Psoas muscle (tissue), 8 donors: ENCODE measurements around the gene OR9K2. TPM values are rescaled to one million over a fixed set of nuclear protein-coding genes. Genes with fewer than 3 reads are reported as not detected.

Experiments used
- ATAC-seq, 4 donors: fragments of 200-7000 bp; cut with Tn5 transposase; one replicate each; pipeline ENCODE4 v1.9.1; 2020; ENCODE audit warnings: moderate library complexity in 3 of 4, mild to moderate bottlenecking in 2 of 4
- DNase-seq, 2 donors: peaks; one replicate each; pipeline ENCODE4 v3.0.0-alpha.2; 2020
- H3K27ac ChIP-seq: fragments of 200-600 bp; one replicate; pipeline ENCODE4 v1.8.0; 2022
- H3K27me3 ChIP-seq, 3 donors: fragments of 200-600 bp in 1 of 3; one replicate each; pipeline versions ENCODE4 v1.6.1 to v1.8.0; 2013 to 2022; ENCODE audit warnings: low read length in 2 of 3, mild to moderate bottlenecking in 2 of 3, moderate library complexity in 1 of 3; ENCODE audit not compliant: insufficient read depth in 3 of 3
- H3K36me3 ChIP-seq, 2 donors: fragments of 200-600 bp in 1 of 2; one replicate each; pipeline versions ENCODE4 v1.6.1 to v1.8.0; 2013 to 2022; ENCODE audit warnings: low read depth in 1 of 2, mild to moderate bottlenecking in 1 of 2, moderate library complexity in 1 of 2; ENCODE audit not compliant: insufficient read depth in 1 of 2
- H3K4me1 ChIP-seq: fragments of 200-600 bp; one replicate; pipeline ENCODE4 v1.8.0; 2022
- H3K4me3 ChIP-seq: fragments of 200-600 bp; one replicate; pipeline ENCODE4 v1.8.0; 2022; ENCODE audit warnings: mild to moderate bottlenecking
- H3K9me3 ChIP-seq: fragments of 200-600 bp; one replicate; pipeline ENCODE4 v1.8.0; 2022
- CTCF ChIP-seq: fragments of 200-600 bp; IDR thresholded peaks from one replicate; pipeline ENCODE4 v1.8.0; 2022; ENCODE audit warnings: antibody characterized with exemption
- WGBS, 3 donors: extraction: QIAGEN DNeasy Blood & Tissue Kit; methylation state at CpG; one replicate each; pipeline versions ENCODE4 v1.1.6 to v1.1.7; 2013; 5-methylcytosine and 5-hydroxymethylcytosine counted together
- intact Hi-C, 2 donors: fragments of 100-400 bp; cut with DNase I; formaldehyde crosslinking; loops; one replicate each; pipeline versions ENCODE4 v1.11.0 to v1.14.2; 2022
- polyA plus RNA-seq, 3 donors: library from polyadenylated mRNA; stranded (reverse); fragments of 200-250 nt; gene quantifications; one replicate each; pipeline ENCODE4 v1.2.3, GENCODE V29; 2013
- total RNA-seq, 4 donors: library from RNA; stranded (reverse); fragmentation: NEBNext Ultra II Directional in 2 of 4; extraction: Animal tissue kit (Norgen Biotek cat#: 25700) in 2 of 4; gene quantifications; one replicate each; pipeline versions ENCODE4 v1.2.1 to v1.2.4, GENCODE V29; 2021 to 2023
- donor health status: healthy with polysubstance abuse.
- donor health status: DM: no; HTN: no; CAD: no; lungs with moderate emphysema.
- donor health status: Bipolar disorder and iron deficiency.
- donor health status: healthy.
- donor health status: DM: yes; HTN: yes; CAD: no.
- donor health status: DM: no; HTN: no; CAD: no.
- donor health status: DM: no; HTN: no; CAD: no.
- donor health status: DM: yes; HTN: yes; CAD: no.

Gene OR9K2
- total and polyA plus RNA-seq, 7 donors = not detected

- 29 to 39% (median 37%) methylated on average over 1 of the region's 1 CpG for WGBS, 3 donors
- Histone ChIP-seq H3K4me3 (no peak overlapping the region), H3K27ac (no peak overlapping the region), H3K9me3 (no peaks in the 10 kb centered on the region), H3K4me1 (no peaks in the 10 kb centered on the region), H3K27me3 (no peaks in the 10 kb centered on the region), H3K36me3 (no peaks in the 10 kb centered on the region)
- DNase-seq = no peak
- TF ChIP-seq CTCF = no peak
- intact Hi-C loops = no loop called here
- no peak for ATAC-seq
Measured at GRCh38 chr12:55172686-55173085, 46.5 kb downstream of the OR9K2 start.

- H3K36me3 ChIP-seq = no peaks in the 10 kb centered on the region
- WGBS, 3 donors = 81 to 92% (median 84%) methylated on average over 2 of the region's 2 CpGs
Measured at GRCh38 chr12:55173456-55173855, 47.2 kb downstream of the OR9K2 start.

More at GRCh38 chr12:55173456-55173855, 47.2 kb downstream of the OR9K2 start:
- no peak overlapping the region for H3K27ac ChIP-seq
- DNase-seq (no peak), ATAC-seq (no peak)
- no peaks in the 10 kb centered on the region for H3K4me1 ChIP-seq
- no peak for TF ChIP-seq CTCF
- no peaks in the 10 kb centered on the region for H3K27me3 ChIP-seq
- intact Hi-C loops = no loop called here
- H3K4me3 ChIP-seq = no peak overlapping the region
- H3K9me3 ChIP-seq = no peaks in the 10 kb centered on the region

Other genes with a start within 250 kb of the OR9K2 start
- gene TESPA1, start 141.6 kb upstream of the OR9K2 start, total RNA-seq = under 1 TPM in 2 of 4 donors, not detected in 2; 0.54 to 0.61 TPM
- under 1 TPM; 0.08 to 0.87 (median 0.17) TPM for gene TESPA1, start 141.6 kb upstream of the OR9K2 start, polyA plus RNA-seq
- not detected for gene NEUROD4, start 106.4 kb upstream of the OR9K2 start, total RNA-seq
- not detected for gene NEUROD4, start 106.4 kb upstream of the OR9K2 start, polyA plus RNA-seq
- gene OR10A7, start 94.6 kb downstream of the OR9K2 start, total RNA-seq = not detected
- not detected for gene OR10A7, start 94.6 kb downstream of the OR9K2 start, polyA plus RNA-seq
- gene OR6C74, start 118.2 kb downstream of the OR9K2 start, total RNA-seq = not detected
- gene OR6C74, start 118.2 kb downstream of the OR9K2 start, polyA plus RNA-seq = not detected
- gene OR6C6, start 170.2 kb downstream of the OR9K2 start, total RNA-seq = not detected
- gene OR6C6, start 170.2 kb downstream of the OR9K2 start, polyA plus RNA-seq = not detected
- not detected for gene OR6C1, start 187.9 kb downstream of the OR9K2 start, total RNA-seq
- gene OR6C1, start 187.9 kb downstream of the OR9K2 start, polyA plus RNA-seq = not detected
- gene OR6C3, start 204.3 kb downstream of the OR9K2 start, total RNA-seq = not detected
- gene OR6C3, start 204.3 kb downstream of the OR9K2 start, polyA plus RNA-seq = not detected
- gene OR6C75, start 236.6 kb downstream of the OR9K2 start, total RNA-seq = not detected
- gene OR6C75, start 236.6 kb downstream of the OR9K2 start, polyA plus RNA-seq = not detected